DOHH2 (cell line): ENCODE data around the gene NPHP1.

Source experiments
- H3F3A ChIP-seq: fragments of 200-600 bp; sonication (generic), shearing (Covaris generic); 2 replicates; pipeline ENCODE4 v1.6.0; 2016; ENCODE audit warnings: antibody characterized with exemption, mild to moderate bottlenecking; ENCODE audit not compliant: control insufficient read depth, insufficient read depth
- H3K27ac ChIP-seq: fragments of 200-600 bp; sonication (generic); 2 replicates; pipeline ENCODE4 v1.5.1; 2014; ENCODE audit warnings: low read depth, mild to moderate bottlenecking, low read length, moderate library complexity
- H3K27me3 ChIP-seq: fragments of 200-600 bp; sonication (generic); 2 replicates; pipeline ENCODE4 v1.6.1; 2014; ENCODE audit warnings: mild to moderate bottlenecking, low read length, mixed read lengths; ENCODE audit not compliant: control insufficient read depth
- H3K36me3 ChIP-seq: fragments of 200-600 bp; sonication (generic); 2 replicates; pipeline ENCODE4 v1.6.1; 2014; ENCODE audit warnings: mild to moderate bottlenecking, low read length, moderate library complexity, mixed read lengths; ENCODE audit not compliant: control insufficient read depth
- H3K4me1 ChIP-seq: fragments of 200-600 bp; sonication (generic); 2 replicates; pipeline ENCODE4 v1.6.1; 2014; ENCODE audit warnings: mild to moderate bottlenecking, low read length, mixed read lengths; ENCODE audit not compliant: control insufficient read depth
- H3K4me2 ChIP-seq: fragments of 200-600 bp; sonication (generic); 2 replicates; pipeline ENCODE4 v1.6.0; 2014; ENCODE audit warnings: mild to moderate bottlenecking, low read length, moderate library complexity
- H3K4me3 ChIP-seq: fragments of 200-600 bp; sonication (generic); 2 replicates; pipeline ENCODE4 v1.5.1; 2014; ENCODE audit warnings: mild to moderate bottlenecking, low read length, mixed read lengths
- H3K79me2 ChIP-seq: fragments of 200-600 bp; sonication (generic); 2 replicates; pipeline ENCODE4 v1.6.1; 2014; ENCODE audit warnings: mild to moderate bottlenecking, low read length, mixed read lengths; ENCODE audit not compliant: control insufficient read depth
- H3K9me2 ChIP-seq: fragments of 200-600 bp; sonication (generic); replicated peaks from 2 replicates; pipeline ENCODE4 v1.6.1; 2014; ENCODE audit warnings: mild to moderate bottlenecking, low read length, mixed read lengths; ENCODE audit not compliant: control insufficient read depth
- H3K9me3 ChIP-seq: fragments of 200-600 bp; sonication (generic); 2 replicates; pipeline ENCODE4 v1.6.1; 2014; ENCODE audit warnings: antibody characterized with exemption, low read length, mixed read lengths; ENCODE audit not compliant: control insufficient read depth, insufficient read depth
- H4K20me1 ChIP-seq: fragments of 200-600 bp; sonication (generic); 2 replicates; pipeline ENCODE4 v1.6.0; 2014; ENCODE audit warnings: low read depth, mild to moderate bottlenecking, antibody characterized with exemption, low read length, moderate library complexity; ENCODE audit not compliant: control insufficient read depth, insufficient read depth
- CTCF ChIP-seq: fragments of 200-600 bp; sonication (generic); IDR thresholded peaks from one replicate; pipeline ENCODE4 v1.5.1; 2014; ENCODE audit warnings: antibody characterized with exemption, mild to moderate bottlenecking, low read depth, low read length; ENCODE audit not compliant: poor library complexity, severe bottlenecking
- EZH2phosphoT487 ChIP-seq: fragments of 200-600 bp; sonication (generic); IDR thresholded peaks from 2 replicates; pipeline ENCODE4 v1.6.1; 2017; ENCODE audit warnings: borderline replicate concordance, mild to moderate bottlenecking, antibody characterized with exemption, low read length, moderate library complexity, mixed read lengths

NPHP1 gene

GRCh38 chr2:110134025-110134424 lies 70.8 kb downstream of the NPHP1 start:
- H4K20me1 ChIP-seq = no peaks in the 10 kb centered on the region
- H3K9me2 ChIP-seq = no peaks in the 10 kb centered on the region
- no peaks in the 10 kb centered on the region for H3K79me2 ChIP-seq
- H3K9me3 ChIP-seq = no peaks in the 10 kb centered on the region
- no peak overlapping the region for H3K4me3 ChIP-seq
- no peak for TF ChIP-seq EZH2phosphoT487
- no peak for TF ChIP-seq CTCF
- no peaks in the 10 kb centered on the region; the same call in 1 of the 2 replicates for H3K27me3 ChIP-seq
- H3K4me2 ChIP-seq = no peak overlapping the region
- H3K4me1 ChIP-seq = no peaks in the 10 kb centered on the region
- H3K36me3 ChIP-seq = no peaks in the 10 kb centered on the region
- H3F3A ChIP-seq = no peaks in the 10 kb centered on the region
- no peak overlapping the region for H3K27ac ChIP-seq

GRCh38 chr2:110131166-110131565 lies 73.6 kb downstream of the NPHP1 start:
- Histone ChIP-seq H3K27ac (no peak overlapping the region), H3K9me2 (no peaks in the 10 kb centered on the region), H3K79me2 (no peaks in the 10 kb centered on the region), H3F3A (no peaks in the 10 kb centered on the region), H3K36me3 (no peaks in the 10 kb centered on the region), H4K20me1 (no peaks in the 10 kb centered on the region), H3K9me3 (no peaks in the 10 kb centered on the region), H3K4me2 (no peak overlapping the region), H3K4me3 (no peak overlapping the region), H3K4me1 (no peaks in the 10 kb centered on the region), H3K27me3 (no peaks in the 10 kb centered on the region; the same call in 1 of the 2 replicates)
- TF ChIP-seq CTCF (no peak), EZH2phosphoT487 (no peak)

DNA sequence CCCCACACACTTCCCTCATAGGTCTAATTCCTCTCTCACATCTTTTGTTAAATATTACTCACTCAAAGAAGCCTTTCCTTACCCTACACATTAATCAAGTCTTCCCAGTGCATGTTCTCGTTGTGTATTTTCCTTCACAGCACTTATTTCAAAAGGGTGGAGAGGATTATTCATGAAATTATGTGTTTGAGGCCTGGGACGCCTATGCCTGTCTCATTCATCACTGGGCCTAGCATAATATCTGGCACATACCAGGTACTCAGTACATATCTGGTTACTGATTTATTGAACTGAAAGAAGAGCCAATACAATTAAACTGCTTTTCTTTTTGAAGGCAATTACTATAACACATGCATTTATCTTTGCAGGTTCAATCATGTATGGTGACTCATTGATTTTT lies 74.1 kb downstream of the NPHP1 start:
- no peaks in the 10 kb centered on the region for H3K9me2 ChIP-seq
- TF ChIP-seq CTCF (no peak), EZH2phosphoT487 (no peak)
- no peaks in the 10 kb centered on the region for H4K20me1 ChIP-seq
- H3K4me3 ChIP-seq = no peak overlapping the region
- no peaks in the 10 kb centered on the region for H3K79me2 ChIP-seq
- no peak overlapping the region for H3K4me2 ChIP-seq
- H3K36me3 ChIP-seq = no peaks in the 10 kb centered on the region
- no peaks in the 10 kb centered on the region; the same call in 1 of the 2 replicates for H3K27me3 ChIP-seq
- H3K27ac ChIP-seq = no peak overlapping the region
- H3K4me1 ChIP-seq = no peaks in the 10 kb centered on the region
- no peaks in the 10 kb centered on the region for H3K9me3 ChIP-seq
- no peaks in the 10 kb centered on the region for H3F3A ChIP-seq
